HepG2 (cell line): ENCODE data around the gene CHRNB2.

Experiments
- ATF7 ChIP-seq, 2 experiments: fragments of 450-650 bp in 1 of 2; sonication (generic) in 1 of 2; formaldehyde crosslinking in 1 of 2; IDR thresholded peaks; 2 replicates each; pipeline versions ENCODE4 v1.4.0 to v1.6.1; 2016 to 2020; ENCODE audit warnings: antibody characterized with exemption in 1 of 2, mild to moderate bottlenecking in 1 of 2, missing genetic modification reagents in 1 of 2
- MAFG ChIP-seq: sonication (generic); formaldehyde crosslinking; IDR thresholded peaks from 2 replicates; pipeline ENCODE4 v1.5.1; 2020; ENCODE audit warnings: mild to moderate bottlenecking, missing genetic modification reagents
- SMARCC2 ChIP-seq: fragments of 450-650 bp; IDR thresholded peaks from 2 replicates; pipeline ENCODE4 v1.6.1; 2017; ENCODE audit warnings: antibody characterized with exemption, mild to moderate bottlenecking
- TF ChIP-seq, protein P1 (sequence below): IDR thresholded peaks from 2 replicates; pipeline ENCODE4 v1.6.1; 2012; ENCODE audit warnings: low read depth, low read length, improper control_type of control experiment

GRCh38 chr1:154553056-154554030 is 14.2 kb upstream of the CHRNB2 start:
- TF ChIP-seq ATF7 (IDR thresholded peaks at IDR 0.05) (no peak), ATF7 (CRISPR knock-in tag; IDR thresholded peaks at IDR 0.05) (no peak), MAFG (no peak), SMARCC2 (no peak)
- TF ChIP-seq, protein P1, sequence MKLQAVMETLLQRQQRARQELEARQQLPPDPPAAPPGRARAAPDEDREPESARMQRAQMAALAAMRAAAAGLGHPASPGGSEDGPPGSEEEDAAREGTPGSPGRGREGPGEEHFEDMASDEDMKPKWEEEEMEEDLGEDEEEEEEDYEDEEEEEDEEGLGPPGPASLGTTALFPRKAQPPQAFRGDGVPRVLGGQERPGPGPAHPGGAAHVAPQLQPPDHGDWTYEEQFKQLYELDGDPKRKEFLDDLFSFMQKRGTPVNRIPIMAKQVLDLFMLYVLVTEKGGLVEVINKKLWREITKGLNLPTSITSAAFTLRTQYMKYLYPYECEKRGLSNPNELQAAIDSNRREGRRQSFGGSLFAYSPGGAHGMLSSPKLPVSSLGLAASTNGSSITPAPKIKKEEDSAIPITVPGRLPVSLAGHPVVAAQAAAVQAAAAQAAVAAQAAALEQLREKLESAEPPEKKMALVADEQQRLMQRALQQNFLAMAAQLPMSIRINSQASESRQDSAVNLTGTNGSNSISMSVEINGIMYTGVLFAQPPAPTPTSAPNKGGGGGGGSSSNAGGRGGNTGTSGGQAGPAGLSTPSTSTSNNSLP: no peak
